Nephron progenitor cell (in vitro differentiated cells): Measurements from ENCODE around the gene KCNJ15.

Experiments
- DNase-seq: peaks from one replicate; pipeline ENCODE4 v3.0.0; 2021
- H3K27ac Mint-ChIP-seq: 2 replicates; pipeline ENCODE4 v1.8.0; 2021; ENCODE audit warnings: mild to moderate bottlenecking, moderate library complexity, mixed read lengths
- H3K27me3 Mint-ChIP-seq: 2 replicates; pipeline ENCODE4 v1.8.0; 2021; ENCODE audit warnings: mild to moderate bottlenecking, low read depth, mixed read lengths; ENCODE audit not compliant: poor library complexity
- H3K36me3 Mint-ChIP-seq: 2 replicates; pipeline ENCODE4 v1.8.0; 2021; ENCODE audit warnings: low read depth, mixed read lengths
- H3K4me1 Mint-ChIP-seq: 2 replicates; pipeline ENCODE4 v1.8.0; 2021; ENCODE audit warnings: mixed read lengths
- H3K4me3 Mint-ChIP-seq: 2 replicates; pipeline ENCODE4 v1.8.0; 2021; ENCODE audit warnings: mild to moderate bottlenecking, moderate library complexity, mixed read lengths
- H3K9me3 Mint-ChIP-seq: 2 replicates; pipeline ENCODE4 v1.8.0; 2021; ENCODE audit warnings: mild to moderate bottlenecking, moderate library complexity, mixed read lengths
- TF ChIP-seq, protein P1 (sequence below): fragments of 200-600 bp; sonication (generic); IDR thresholded peaks from 2 replicates; pipeline ENCODE4 v1.5.0; 2021; ENCODE audit warnings: antibody characterized with exemption

Gene KCNJ15

DNA sequence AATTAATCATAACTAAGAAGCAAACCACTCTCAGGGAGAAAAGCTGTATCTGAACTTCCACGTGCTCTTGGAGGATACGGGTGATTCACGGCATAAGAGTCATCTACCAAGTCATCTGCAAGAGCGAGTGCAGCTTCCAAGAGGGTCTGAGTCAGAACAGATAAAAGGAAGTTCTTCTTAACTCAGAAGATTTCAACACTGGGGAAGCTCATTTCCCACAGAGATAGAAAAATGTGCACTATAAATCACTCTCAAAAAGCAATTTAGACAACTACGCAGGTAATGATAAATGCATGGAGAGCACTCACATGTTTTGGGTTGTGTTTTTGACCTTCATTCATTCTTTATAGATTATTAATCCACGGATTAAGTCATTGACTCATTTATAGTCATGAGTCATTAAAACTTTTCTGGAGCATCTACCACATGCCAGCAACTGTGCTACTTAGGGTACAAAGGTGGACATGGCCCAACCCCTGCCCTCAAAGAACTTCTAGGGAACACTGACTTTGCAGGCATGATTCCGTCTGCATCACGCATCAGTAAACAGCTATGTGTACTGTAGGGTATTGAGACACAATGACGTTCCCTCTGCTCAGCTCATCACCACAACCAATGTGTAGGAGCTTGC lies 20.8 kb downstream of the KCNJ15 start:
- peaks cover 6% of the 10 kb centered on the region for H3K4me1 Mint-ChIP-seq
- H3K9me3 Mint-ChIP-seq = no peaks in the 10 kb centered on the region
- peaks cover 5% of the 10 kb centered on the region for H3K27me3 Mint-ChIP-seq
- no peaks in the 10 kb centered on the region for H3K36me3 Mint-ChIP-seq
- H3K4me3 Mint-ChIP-seq = no peak overlapping the region
- H3K27ac Mint-ChIP-seq = no peak overlapping the region
- TF ChIP-seq, protein P1, sequence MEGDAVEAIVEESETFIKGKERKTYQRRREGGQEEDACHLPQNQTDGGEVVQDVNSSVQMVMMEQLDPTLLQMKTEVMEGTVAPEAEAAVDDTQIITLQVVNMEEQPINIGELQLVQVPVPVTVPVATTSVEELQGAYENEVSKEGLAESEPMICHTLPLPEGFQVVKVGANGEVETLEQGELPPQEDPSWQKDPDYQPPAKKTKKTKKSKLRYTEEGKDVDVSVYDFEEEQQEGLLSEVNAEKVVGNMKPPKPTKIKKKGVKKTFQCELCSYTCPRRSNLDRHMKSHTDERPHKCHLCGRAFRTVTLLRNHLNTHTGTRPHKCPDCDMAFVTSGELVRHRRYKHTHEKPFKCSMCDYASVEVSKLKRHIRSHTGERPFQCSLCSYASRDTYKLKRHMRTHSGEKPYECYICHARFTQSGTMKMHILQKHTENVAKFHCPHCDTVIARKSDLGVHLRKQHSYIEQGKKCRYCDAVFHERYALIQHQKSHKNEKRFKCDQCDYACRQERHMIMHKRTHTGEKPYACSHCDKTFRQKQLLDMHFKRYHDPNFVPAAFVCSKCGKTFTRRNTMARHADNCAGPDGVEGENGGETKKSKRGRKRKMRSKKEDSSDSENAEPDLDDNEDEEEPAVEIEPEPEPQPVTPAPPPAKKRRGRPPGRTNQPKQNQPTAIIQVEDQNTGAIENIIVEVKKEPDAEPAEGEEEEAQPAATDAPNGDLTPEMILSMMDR = no peak
- no peak for DNase-seq

GRCh38 chr21:38280454-38280853 lies 23.7 kb downstream of the KCNJ15 start:
- Mint-ChIP-seq H3K36me3 (no peaks in the 10 kb centered on the region), H3K4me1 (peaks cover 15% of the 10 kb centered on the region)

GRCh38 chr21:38280867-38281266 lies 24.1 kb downstream of the KCNJ15 start:
- H3K4me3 Mint-ChIP-seq = no peak overlapping the region
- TF ChIP-seq, protein P1 = no peak
- H3K9me3 Mint-ChIP-seq = no peaks in the 10 kb centered on the region
- no peaks in the 10 kb centered on the region for H3K36me3 Mint-ChIP-seq
- H3K4me1 Mint-ChIP-seq = peaks cover 17% of the 10 kb centered on the region
- peaks cover 5% of the 10 kb centered on the region for H3K27me3 Mint-ChIP-seq
- no peak for DNase-seq
- H3K27ac Mint-ChIP-seq = no peak overlapping the region

More at GRCh38 chr21:38280454-38280853, 23.7 kb downstream of the KCNJ15 start:
- H3K27ac Mint-ChIP-seq = no peak overlapping the region
- H3K9me3 Mint-ChIP-seq = no peaks in the 10 kb centered on the region
- TF ChIP-seq, protein P1 = no peak
- H3K4me3 Mint-ChIP-seq = no peak overlapping the region
- no peak for DNase-seq
- peaks cover 5% of the 10 kb centered on the region for H3K27me3 Mint-ChIP-seq

- Mint-ChIP-seq H3K4me3 (no peak overlapping the region), H3K27ac (no peak overlapping the region), H3K4me1 (peaks cover 28% of the 10 kb centered on the region), H3K27me3 (peaks cover 5% of the 10 kb centered on the region), H3K36me3 (no peaks in the 10 kb centered on the region), H3K9me3 (peaks cover 3% of the 10 kb centered on the region)
- TF ChIP-seq, protein P1 = no peak
- DNase-seq = no peak
Measured at GRCh38 chr21:38282921-38283320, 26.1 kb downstream of the KCNJ15 start.

- Mint-ChIP-seq H3K36me3 (no peaks in the 10 kb centered on the region), H3K4me3 (no peak overlapping the region), H3K9me3 (peaks cover 3% of the 10 kb centered on the region), H3K27ac (no peak overlapping the region), H3K4me1 (peaks cover 28% of the 10 kb centered on the region), H3K27me3 (no peaks in the 10 kb centered on the region)
- TF ChIP-seq, protein P1 = no peak
- DNase-seq = no peak
Measured at GRCh38 chr21:38284216-38284615, 27.4 kb downstream of the KCNJ15 start.
